Fibroblast of lung (primary cell): ENCODE results near the gene TMED5. TPM values are rescaled to one million over a fixed set of nuclear protein-coding genes. Genes with fewer than 3 reads are reported as not detected.

Experiments
- DNase-seq, 2 donors: peaks; one replicate each; pipeline versions ENCODE4 v3.0.0 to v3.0.0-alpha.2; 2010; ENCODE audit warnings: low read depth in 2 of 2
- H2AFZ ChIP-seq: 2 replicates; pipeline ENCODE4 v1.5.1; 2012; ENCODE audit warnings: low read length, control low read depth, inconsistent platforms
- H3K27ac ChIP-seq: 2 replicates; pipeline ENCODE4 v1.5.1; 2011; ENCODE audit warnings: low read length, control low read depth; ENCODE audit not compliant: insufficient read depth
- H3K27me3 ChIP-seq: 2 replicates; pipeline ENCODE4 v1.5.1; 2011; ENCODE audit warnings: mild to moderate bottlenecking, low read length; ENCODE audit not compliant: control insufficient read depth, insufficient read depth
- H3K36me3 ChIP-seq: 2 replicates; pipeline ENCODE4 v1.5.1; 2011; ENCODE audit warnings: low read length; ENCODE audit not compliant: control insufficient read depth, insufficient read depth
- H3K4me1 ChIP-seq: 2 replicates; pipeline ENCODE4 v1.5.1; 2011; ENCODE audit warnings: low read length; ENCODE audit not compliant: control insufficient read depth, insufficient read depth; ENCODE audit errors: extremely low read depth
- H3K4me2 ChIP-seq: 2 replicates; pipeline ENCODE4 v1.5.1; 2011; ENCODE audit warnings: low read length, control low read depth; ENCODE audit not compliant: insufficient read depth; ENCODE audit errors: extremely low read depth
- H3K4me3 ChIP-seq, 4 experiments: fragments of 200-600 bp in 1 of 4; sonication (generic) in 1 of 4; replicated peaks in 1 of 4; 2 replicates each; pipeline ENCODE4 v1.5.1; 2011 to 2016; ENCODE audit warnings: low read length in 4 of 4, low read depth in 3 of 4, mild to moderate bottlenecking in 3 of 4, control low read depth in 2 of 4, inconsistent platforms in 1 of 4, mixed read lengths in 1 of 4; ENCODE audit not compliant: insufficient read depth in 1 of 4; ENCODE audit errors: control extremely low read depth in 1 of 4
- H3K79me2 ChIP-seq: 2 replicates; pipeline ENCODE4 v1.5.1; 2012; ENCODE audit warnings: mild to moderate bottlenecking, low read length, inconsistent platforms; ENCODE audit not compliant: control insufficient read depth, insufficient read depth
- H3K9ac ChIP-seq: 2 replicates; pipeline ENCODE4 v1.5.1; 2011; ENCODE audit warnings: mild to moderate bottlenecking, low read length, control low read depth; ENCODE audit not compliant: insufficient read depth
- H3K9me3 ChIP-seq: 2 replicates; pipeline ENCODE4 v1.5.1; 2012; ENCODE audit warnings: low read depth, low read length; ENCODE audit not compliant: control insufficient read depth, insufficient read depth
- H4K20me1 ChIP-seq: 2 replicates; pipeline ENCODE4 v1.5.1; 2011; ENCODE audit warnings: low read length; ENCODE audit not compliant: control insufficient read depth, insufficient read depth; ENCODE audit errors: extremely low read depth
- CTCF ChIP-seq, 2 donors: IDR thresholded peaks in 1 of 2; conservative IDR thresholded peaks in 1 of 2; 1 replicate in 1 of 2; 2 replicates in 1 of 2; pipeline ENCODE4 v1.5.1; 2011 to 2012; ENCODE audit warnings: low read length in 2 of 2, control low read depth in 1 of 2, inconsistent platforms in 1 of 2, low read depth in 1 of 2, mild to moderate bottlenecking in 1 of 2
- EZH2 ChIP-seq: IDR thresholded peaks from 2 replicates; pipeline ENCODE4 v1.5.1; 2012; ENCODE audit warnings: low read length, control low read depth, mild to moderate bottlenecking; ENCODE audit errors: missing control alignments
- polyA plus RNA-seq, 2 donors: library from polyadenylated mRNA; depleted of rRNA in 1 of 2; stranded (reverse) in 1 of 2; unstranded in 1 of 2; fragments of >200 nt; gene quantifications; 2 replicates each; pipeline ENCODE4 v1.2.1, GENCODE V29; 2011 to 2012; ENCODE audit warnings: missing spikeins in 1 of 2
- total RNA-seq: library from RNA; depleted of rRNA; stranded (reverse); fragments of >200 nt; gene quantifications from 2 replicates; pipeline ENCODE4 v1.2.1, GENCODE V29; 2014

The TMED5 gene
- total and polyA plus RNA-seq, 2 donors (not counting 1 experiment from before 2014, with no cell fraction given) = 56.0 to 82.6 TPM

DNA sequence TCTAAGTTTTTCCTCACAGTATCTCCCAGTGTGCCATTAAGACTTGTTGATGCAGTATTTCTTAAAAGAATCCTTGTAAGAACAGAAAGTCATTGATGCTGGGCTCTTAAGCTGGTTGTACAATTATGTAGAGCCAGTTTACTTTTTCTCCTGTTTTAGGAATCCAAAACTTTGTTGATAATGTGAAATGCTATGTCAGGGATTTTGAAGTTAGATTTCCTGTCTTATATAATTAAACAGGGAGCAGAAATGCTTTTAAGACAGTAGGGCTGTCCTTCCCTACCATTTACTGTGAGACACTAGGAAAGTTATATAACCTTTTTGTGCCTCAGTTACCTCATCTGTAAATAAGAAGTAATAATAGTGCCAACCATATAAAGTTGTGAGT, 26.3 kb upstream of the TMED5 start:
- H3K27me3 ChIP-seq = no peaks in the 10 kb centered on the region
- no peak overlapping the region for H2AFZ ChIP-seq
- H3K4me2 ChIP-seq = no peak overlapping the region
- no peak for TF ChIP-seq EZH2
- no peak for TF ChIP-seq CTCF (conservative IDR thresholded peaks at IDR 0.05 in 1 of 2, IDR thresholded peaks at IDR 0.05 in 1 of 2; ENCODE audit: low read depth in 1 of 2, low read length in 2 of 2)
- H3K9ac ChIP-seq = no peak overlapping the region
- no peaks in the 10 kb centered on the region for H3K79me2 ChIP-seq
- H3K36me3 ChIP-seq = no peaks in the 10 kb centered on the region
- no peak overlapping the region for H3K4me3 ChIP-seq
- H3K4me1 ChIP-seq = no peaks in the 10 kb centered on the region
- no peak overlapping the region for H3K27ac ChIP-seq
- no peaks in the 10 kb centered on the region for H3K9me3 ChIP-seq
- no peak for DNase-seq
- H4K20me1 ChIP-seq = no peaks in the 10 kb centered on the region

DNA sequence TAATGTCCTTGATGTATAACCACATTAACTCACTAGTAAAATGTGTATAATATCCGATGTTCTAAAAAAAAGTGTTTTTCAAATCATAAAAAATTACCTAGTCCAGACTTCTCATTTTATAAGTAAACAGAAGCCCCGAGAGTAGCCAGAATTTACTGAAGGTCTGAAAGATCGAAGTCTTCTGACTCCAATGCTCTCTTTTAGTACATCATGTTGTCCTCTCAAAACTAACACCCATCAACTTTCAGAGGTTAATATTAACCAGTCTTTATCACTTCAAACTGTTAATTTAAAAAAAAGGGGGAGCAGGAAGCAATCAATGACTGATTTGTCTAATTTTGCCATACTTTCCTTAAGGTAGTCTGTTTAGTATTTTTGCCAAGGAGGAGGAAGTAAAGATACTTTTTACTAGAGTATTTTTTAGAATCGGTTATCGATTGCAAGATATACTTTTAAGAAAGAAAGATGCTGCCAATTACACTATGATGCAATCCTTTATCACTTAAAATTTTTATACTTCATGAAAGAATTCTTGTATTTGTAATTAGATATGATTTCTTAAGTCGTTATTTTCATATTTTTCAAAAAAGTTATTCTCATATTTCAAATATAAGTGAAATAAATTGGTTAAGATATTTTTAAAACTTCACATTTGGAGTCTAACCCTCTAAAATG, 25.8 kb upstream of the TMED5 start:
- no peaks in the 10 kb centered on the region for H3K36me3 ChIP-seq
- H3K27ac ChIP-seq = no peak overlapping the region
- no peaks in the 10 kb centered on the region for H4K20me1 ChIP-seq
- no peaks in the 10 kb centered on the region for H3K27me3 ChIP-seq
- no peak overlapping the region for H3K4me3 ChIP-seq
- no peaks in the 10 kb centered on the region for H3K4me1 ChIP-seq
- no peaks in the 10 kb centered on the region for H3K9me3 ChIP-seq
- H3K79me2 ChIP-seq = no peaks in the 10 kb centered on the region
- DNase-seq = no peak
- H3K9ac ChIP-seq = no peak overlapping the region
- no peak overlapping the region for H3K4me2 ChIP-seq
- H2AFZ ChIP-seq = no peak overlapping the region
- TF ChIP-seq EZH2 = no peak
- no peak for TF ChIP-seq CTCF (conservative IDR thresholded peaks at IDR 0.05 in 1 of 2, IDR thresholded peaks at IDR 0.05 in 1 of 2; ENCODE audit: low read depth in 1 of 2, low read length in 2 of 2)

GRCh38 chr1:93200714-93201113, 20.5 kb upstream of the TMED5 start:
- Histone ChIP-seq H3K4me1 (no peaks in the 10 kb centered on the region), H4K20me1 (no peaks in the 10 kb centered on the region), H3K36me3 (peaks cover 4% of the 10 kb centered on the region), H3K27me3 (no peaks in the 10 kb centered on the region), H3K4me2 (no peak overlapping the region), H3K9ac (no peak overlapping the region), H2AFZ (no peak overlapping the region), H3K9me3 (no peaks in the 10 kb centered on the region), H3K4me3 (no peak overlapping the region), H3K27ac (no peak overlapping the region), H3K79me2 (no peaks in the 10 kb centered on the region)
- no peak for DNase-seq
- TF ChIP-seq CTCF (conservative IDR thresholded peaks at IDR 0.05 in 1 of 2, IDR thresholded peaks at IDR 0.05 in 1 of 2; ENCODE audit: low read depth in 1 of 2, low read length in 2 of 2) (no peak), EZH2 (no peak)
